Vagina (tissue), 2 donors: ENCODE results near the gene TRDN.

Experiments
- POLR2A ChIP-seq, 2 donors: fragments of 450-650 bp; IDR thresholded peaks; one replicate each; pipeline ENCODE4 v1.6.1; 2017; ENCODE audit warnings: antibody characterized with exemption in 2 of 2, mild to moderate bottlenecking in 2 of 2, moderate library complexity in 2 of 2
- POLR2AphosphoS5 ChIP-seq, 2 donors: sonication (generic); formaldehyde crosslinking; IDR thresholded peaks; one replicate each; pipeline ENCODE4 v1.9.0; 2017; ENCODE audit warnings: antibody characterized with exemption in 2 of 2, mild to moderate bottlenecking in 2 of 2, low read depth in 1 of 2; ENCODE audit not compliant: insufficient read depth in 1 of 2
- TF ChIP-seq, protein P1 (sequence below), 3 experiments: fragments of 450-650 bp in 2 of 3; fragments of 200-600 bp in 1 of 3; sonication (generic) in 1 of 3; IDR thresholded peaks; one replicate each; pipeline ENCODE4 v1.5.1; 2017 to 2019; ENCODE audit warnings: antibody characterized with exemption in 3 of 3, mild to moderate bottlenecking in 2 of 3, moderate library complexity in 2 of 3

DNA sequence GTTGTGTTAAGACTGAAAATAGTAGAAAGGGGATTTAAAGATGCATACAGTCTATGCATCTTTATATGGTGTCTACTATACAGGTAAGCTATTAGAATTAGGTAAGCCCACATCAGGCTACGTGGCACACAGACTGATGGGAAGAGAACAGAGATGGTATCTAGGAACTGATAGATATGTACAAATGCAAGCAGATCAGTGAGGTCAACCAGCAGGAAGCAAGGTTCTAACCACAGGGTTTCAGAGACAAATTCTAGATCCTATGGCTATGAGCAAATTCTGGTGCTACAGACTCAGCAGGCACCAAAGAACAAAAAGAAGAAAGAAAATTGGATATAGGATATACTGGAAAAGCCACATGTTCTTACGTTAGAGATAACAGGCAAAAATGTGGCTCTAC, 110.6 kb downstream of the TRDN start:
- TF ChIP-seq, protein P1, sequence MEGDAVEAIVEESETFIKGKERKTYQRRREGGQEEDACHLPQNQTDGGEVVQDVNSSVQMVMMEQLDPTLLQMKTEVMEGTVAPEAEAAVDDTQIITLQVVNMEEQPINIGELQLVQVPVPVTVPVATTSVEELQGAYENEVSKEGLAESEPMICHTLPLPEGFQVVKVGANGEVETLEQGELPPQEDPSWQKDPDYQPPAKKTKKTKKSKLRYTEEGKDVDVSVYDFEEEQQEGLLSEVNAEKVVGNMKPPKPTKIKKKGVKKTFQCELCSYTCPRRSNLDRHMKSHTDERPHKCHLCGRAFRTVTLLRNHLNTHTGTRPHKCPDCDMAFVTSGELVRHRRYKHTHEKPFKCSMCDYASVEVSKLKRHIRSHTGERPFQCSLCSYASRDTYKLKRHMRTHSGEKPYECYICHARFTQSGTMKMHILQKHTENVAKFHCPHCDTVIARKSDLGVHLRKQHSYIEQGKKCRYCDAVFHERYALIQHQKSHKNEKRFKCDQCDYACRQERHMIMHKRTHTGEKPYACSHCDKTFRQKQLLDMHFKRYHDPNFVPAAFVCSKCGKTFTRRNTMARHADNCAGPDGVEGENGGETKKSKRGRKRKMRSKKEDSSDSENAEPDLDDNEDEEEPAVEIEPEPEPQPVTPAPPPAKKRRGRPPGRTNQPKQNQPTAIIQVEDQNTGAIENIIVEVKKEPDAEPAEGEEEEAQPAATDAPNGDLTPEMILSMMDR (IDR thresholded peaks at IDR 0.05), result no peak
- TF ChIP-seq POLR2A (IDR thresholded peaks at IDR 0.05) (no peak), POLR2AphosphoS5 (IDR thresholded peaks at IDR 0.05; ENCODE audit: insufficient read depth in 1 of 2, low read depth in 1 of 2) (no peak)
